ENCODE measurements around the gene JKAMP.

DNA sequence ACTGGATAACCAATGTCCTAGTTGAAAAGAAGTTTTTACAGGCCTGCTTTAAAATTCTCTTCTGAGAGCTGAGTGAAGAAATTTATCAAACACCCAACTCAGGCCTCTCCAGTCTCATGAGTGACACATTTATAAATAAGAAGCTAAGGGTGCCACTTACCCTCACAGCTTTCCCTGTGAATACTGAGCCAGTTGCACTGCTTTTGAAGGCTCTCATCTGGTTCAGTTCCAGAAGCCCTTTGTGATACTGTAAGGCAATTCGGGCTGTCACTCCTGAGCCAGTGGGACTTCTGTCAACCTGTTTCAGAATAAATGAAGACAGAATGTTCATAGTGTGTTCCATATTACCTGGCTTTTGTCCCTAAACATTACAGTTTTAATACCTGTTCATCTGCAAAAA lies 8.6 kb upstream of the JKAMP start:
- TF ChIP-seq POLR2A (IDR thresholded peaks at IDR 0.05; ENCODE audit: low read depth, low read length) (no peak), TAF1 (IDR thresholded peaks at IDR 0.05; ENCODE audit: borderline replicate concordance, low read depth, low read length) (no peak)
